Esophagus muscularis mucosa (tissue), 3 donors: ENCODE measurements around the gene TEX13D.

Source experiments
- POLR2A ChIP-seq: fragments of 450-650 bp; IDR thresholded peaks from one replicate; pipeline ENCODE4 v1.6.1; 2017; ENCODE audit warnings: antibody characterized with exemption, moderate library complexity, mild to moderate bottlenecking, low read depth
- POLR2AphosphoS5 ChIP-seq, 2 donors: sonication (generic); formaldehyde crosslinking; IDR thresholded peaks; one replicate each; pipeline ENCODE4 v1.6.1; 2017; ENCODE audit warnings: antibody characterized with exemption in 2 of 2
- TF ChIP-seq, protein P1 (sequence below), 3 experiments: fragments of 200-600 bp in 2 of 3; fragments of 450-650 bp in 1 of 3; sonication (generic) in 2 of 3; IDR thresholded peaks; one replicate each; pipeline ENCODE4 v1.5.1; 2017 to 2019; ENCODE audit warnings: antibody characterized with exemption in 3 of 3, mild to moderate bottlenecking in 2 of 3, moderate library complexity in 1 of 3

DNA sequence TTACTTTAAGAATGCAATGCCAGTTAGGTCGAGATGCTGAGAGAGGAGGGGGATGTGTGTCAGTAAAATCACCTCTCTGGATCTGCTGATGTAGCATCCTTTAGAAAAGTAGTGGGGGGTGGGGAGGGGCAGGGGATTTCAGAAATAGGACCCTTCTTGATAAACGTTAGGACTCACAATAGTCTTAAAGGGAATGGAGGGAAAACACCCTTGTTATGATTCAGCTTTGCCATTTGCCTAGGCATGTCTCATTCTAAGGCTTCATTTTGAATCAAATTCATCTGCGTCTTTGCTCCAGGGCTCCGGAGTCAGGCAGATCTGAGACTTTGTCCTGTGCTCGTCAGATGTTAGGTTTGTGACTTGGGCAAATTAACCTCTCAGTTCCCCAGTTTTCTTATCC lies 14.8 kb downstream of the TEX13D start:
- TF ChIP-seq, protein P1, sequence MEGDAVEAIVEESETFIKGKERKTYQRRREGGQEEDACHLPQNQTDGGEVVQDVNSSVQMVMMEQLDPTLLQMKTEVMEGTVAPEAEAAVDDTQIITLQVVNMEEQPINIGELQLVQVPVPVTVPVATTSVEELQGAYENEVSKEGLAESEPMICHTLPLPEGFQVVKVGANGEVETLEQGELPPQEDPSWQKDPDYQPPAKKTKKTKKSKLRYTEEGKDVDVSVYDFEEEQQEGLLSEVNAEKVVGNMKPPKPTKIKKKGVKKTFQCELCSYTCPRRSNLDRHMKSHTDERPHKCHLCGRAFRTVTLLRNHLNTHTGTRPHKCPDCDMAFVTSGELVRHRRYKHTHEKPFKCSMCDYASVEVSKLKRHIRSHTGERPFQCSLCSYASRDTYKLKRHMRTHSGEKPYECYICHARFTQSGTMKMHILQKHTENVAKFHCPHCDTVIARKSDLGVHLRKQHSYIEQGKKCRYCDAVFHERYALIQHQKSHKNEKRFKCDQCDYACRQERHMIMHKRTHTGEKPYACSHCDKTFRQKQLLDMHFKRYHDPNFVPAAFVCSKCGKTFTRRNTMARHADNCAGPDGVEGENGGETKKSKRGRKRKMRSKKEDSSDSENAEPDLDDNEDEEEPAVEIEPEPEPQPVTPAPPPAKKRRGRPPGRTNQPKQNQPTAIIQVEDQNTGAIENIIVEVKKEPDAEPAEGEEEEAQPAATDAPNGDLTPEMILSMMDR (IDR thresholded peaks at IDR 0.05): no peak
- TF ChIP-seq POLR2AphosphoS5 (IDR thresholded peaks at IDR 0.05): no peak
- TF ChIP-seq POLR2A: no peak
